ENCODE data around the gene C6orf47. TPM values are rescaled to one million over a fixed set of nuclear protein-coding genes. Genes with fewer than 3 reads are reported as not detected.

Gene C6orf47
- total and polyA plus RNA-seq, 2 donors (not counting 3 experiments of a cell fraction or from before 2014, with no cell fraction given), result 5.8 to 12.8 TPM

GRCh38 chr6:31632279-31632946, 28.2 kb downstream of the C6orf47 start:
- peaks cover 3% of the 10 kb centered on the region for H4K20me1 ChIP-seq (replicated peaks; ENCODE audit: control insufficient read depth, extremely low read depth, insufficient read depth, low read length)
- no peak overlapping the region for H3K27ac ChIP-seq (ENCODE audit: insufficient read depth, low read depth, low read length)
- H2AFZ ChIP-seq (ENCODE audit: low read depth, low read length), result no peak overlapping the region
- ChIA-PET POLR2A (no interaction called here), CTCF (no interaction called here)
- peaks cover 23% of the 10 kb centered on the region for H3K79me2 ChIP-seq (ENCODE audit: control insufficient read depth, insufficient read depth, low read length)
- no peaks in the 10 kb centered on the region for H3K9me1 ChIP-seq (replicated peaks; ENCODE audit: control insufficient read depth, extremely low read depth, insufficient read depth, low read length)
- no peaks in the 10 kb centered on the region for H3K9me3 ChIP-seq (replicated peaks; ENCODE audit: control insufficient read depth, insufficient read depth, low read length)
- TF ChIP-seq POLR2A (IDR thresholded peaks at IDR 0.05; ENCODE audit: low read depth, low read length) (no peak), JUN (IDR thresholded peaks at IDR 0.05; ENCODE audit: borderline replicate concordance, insufficient read depth, insufficient read length, low read depth) (no peak), EZH2 (IDR thresholded peaks at IDR 0.05; ENCODE audit: borderline replicate concordance, low read depth, low read length, severe bottlenecking) (no peak), FOS (IDR thresholded peaks at IDR 0.05; ENCODE audit: borderline replicate concordance, insufficient read depth, low read length) (no peak), MYC (IDR thresholded peaks at IDR 0.05; ENCODE audit: low read depth, low read length) (no peak), GATA2 (IDR thresholded peaks at IDR 0.05; ENCODE audit: insufficient read depth, insufficient read length, low read depth, low read length) (no peak)
- H3K9ac ChIP-seq (replicated peaks; ENCODE audit: extremely low read depth, insufficient read depth, low read length), result no peak overlapping the region
- no peak overlapping the region for H3K4me2 ChIP-seq (ENCODE audit: insufficient read depth, low read length)
- BruUV-seq (replicated peaks), result no TSS peak
- no peak overlapping the region for H3K4me3 ChIP-seq (replicated peaks in 1 of 3; ENCODE audit: insufficient read depth in 1 of 3, low read depth in 1 of 3, low read length in 3 of 3)
- FAIRE-seq (no peak), DNase-seq (ENCODE audit: low read depth, low spot score) (no peak)
- dilution Hi-C loops (cut with MboI; ENCODE audit: extremely low pct_ligation_motif_present, low sequenced_read_pairs) (no loop called here), intact Hi-C loops (cut with micrococcal nuclease) (no loop called here)
- H3K4me1 ChIP-seq (ENCODE audit: control insufficient read depth, extremely low read depth, insufficient read depth, low read length), result no peaks in the 10 kb centered on the region
- peaks cover 54 to 87% of the 10 kb centered on the region in 2 experiments for H3K36me3 ChIP-seq (ENCODE audit: control insufficient read depth in 2 of 2, extremely low read depth in 1 of 2, insufficient read depth in 2 of 2, low read length in 2 of 2)
- H3K27me3 ChIP-seq (ENCODE audit: control insufficient read depth in 2 of 2, insufficient read depth in 2 of 2, low read length in 2 of 2), result no peaks in the 10 kb centered on the region

GRCh38 chr6:31631681-31632278, 28.8 kb downstream of the C6orf47 start:
- Histone ChIP-seq H3K9me3 (replicated peaks; ENCODE audit: control insufficient read depth, insufficient read depth, low read length) (no peaks in the 10 kb centered on the region), H3K4me2 (ENCODE audit: insufficient read depth, low read length) (no peak overlapping the region), H3K9me1 (replicated peaks; ENCODE audit: control insufficient read depth, extremely low read depth, insufficient read depth, low read length) (no peaks in the 10 kb centered on the region), H3K4me1 (ENCODE audit: control insufficient read depth, extremely low read depth, insufficient read depth, low read length) (no peaks in the 10 kb centered on the region), H3K27me3 (ENCODE audit: control insufficient read depth in 2 of 2, insufficient read depth in 2 of 2, low read length in 2 of 2) (no peaks in the 10 kb centered on the region), H3K4me3 (replicated peaks in 1 of 3; ENCODE audit: insufficient read depth in 1 of 3, low read depth in 1 of 3, low read length in 3 of 3) (no peak overlapping the region), H3K79me2 (ENCODE audit: control insufficient read depth, insufficient read depth, low read length) (peaks cover 26% of the 10 kb centered on the region), H3K9ac (replicated peaks; ENCODE audit: extremely low read depth, insufficient read depth, low read length) (no peak overlapping the region), H3K27ac (ENCODE audit: insufficient read depth, low read depth, low read length) (no peak overlapping the region), H4K20me1 (replicated peaks; ENCODE audit: control insufficient read depth, extremely low read depth, insufficient read depth, low read length) (peaks cover 3% of the 10 kb centered on the region), H2AFZ (ENCODE audit: low read depth, low read length) (no peak overlapping the region), H3K36me3 (ENCODE audit: control insufficient read depth in 2 of 2, extremely low read depth in 1 of 2, insufficient read depth in 2 of 2, low read length in 2 of 2) (peaks cover 51 to 84% of the 10 kb centered on the region in 2 experiments)
- BruUV-seq (replicated peaks), result no TSS peak
- intact Hi-C loops (cut with micrococcal nuclease) (no loop called here), dilution Hi-C loops (cut with MboI; ENCODE audit: extremely low pct_ligation_motif_present, low sequenced_read_pairs) (no loop called here)
- ChIA-PET POLR2A (no interaction called here), CTCF (no interaction called here)
- FAIRE-seq, result no peak
- DNase-seq (ENCODE audit: low read depth, low spot score), result no peak
- TF ChIP-seq JUN (IDR thresholded peaks at IDR 0.05; ENCODE audit: borderline replicate concordance, insufficient read depth, insufficient read length, low read depth), result no peak
- TF ChIP-seq, protein P1, sequence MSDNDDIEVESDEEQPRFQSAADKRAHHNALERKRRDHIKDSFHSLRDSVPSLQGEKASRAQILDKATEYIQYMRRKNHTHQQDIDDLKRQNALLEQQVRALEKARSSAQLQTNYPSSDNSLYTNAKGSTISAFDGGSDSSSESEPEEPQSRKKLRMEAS (IDR thresholded peaks at IDR 0.05; ENCODE audit: insufficient read depth, insufficient read length), result no peak
- TF ChIP-seq GATA2 (IDR thresholded peaks at IDR 0.05; ENCODE audit: insufficient read depth, insufficient read length, low read depth, low read length), result no peak
- no peak for TF ChIP-seq POLR2A (IDR thresholded peaks at IDR 0.05; ENCODE audit: low read depth, low read length)
- TF ChIP-seq EZH2 (IDR thresholded peaks at IDR 0.05; ENCODE audit: borderline replicate concordance, low read depth, low read length, severe bottlenecking), result no peak
- TF ChIP-seq MYC (IDR thresholded peaks at IDR 0.05; ENCODE audit: low read depth, low read length), result no peak

All from endothelial cell of umbilical vein (primary cell).